ENCODE data around the gene TJP1.
"Not testable (repeated sequence)": the region's sequence is repeated elsewhere in the genome, so short reads cannot be mapped to it uniquely, and the experiment has no call there.

The TJP1 gene

DNA sequence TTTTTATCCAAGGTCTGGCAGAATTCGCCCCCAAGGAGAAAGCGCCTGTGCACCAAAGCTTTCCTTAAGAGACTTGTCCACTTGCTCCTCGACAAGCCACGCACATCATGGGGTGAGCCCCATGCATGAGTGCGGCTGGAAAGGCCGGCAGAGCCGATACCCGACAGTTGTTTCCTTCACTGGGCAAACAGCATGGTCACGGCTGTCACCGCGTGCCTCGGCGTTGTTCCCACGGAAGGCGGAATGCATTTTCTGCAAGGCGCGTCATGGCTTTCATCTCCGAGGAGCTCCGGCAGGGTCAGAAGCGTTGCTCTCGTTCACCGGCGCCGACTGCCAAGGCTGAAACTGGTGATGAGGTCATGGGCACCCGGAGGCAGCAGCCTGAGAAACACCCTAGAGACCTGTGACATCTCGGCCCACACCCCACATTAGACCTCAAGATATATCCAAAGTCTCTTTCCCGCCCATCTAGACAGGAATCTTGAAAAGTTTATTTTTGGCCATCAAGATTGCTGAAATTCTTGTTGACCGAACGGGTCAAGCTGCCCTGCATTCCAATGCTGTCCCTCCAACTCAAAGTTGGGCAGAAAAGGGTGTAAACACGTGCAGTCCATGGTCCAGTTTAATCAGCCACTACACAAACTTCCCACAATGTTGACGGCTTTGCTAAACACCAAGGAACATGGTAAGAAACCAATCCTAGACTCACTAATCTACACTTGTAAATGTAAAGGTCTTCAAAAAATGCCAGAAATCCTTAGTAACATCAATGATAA lies 604 bp upstream of the TJP1 start:
- H3K4me3 ChIP-seq (ENCODE audit: low read depth, low read length), result no peak overlapping the region
- TF ChIP-seq, protein P1, sequence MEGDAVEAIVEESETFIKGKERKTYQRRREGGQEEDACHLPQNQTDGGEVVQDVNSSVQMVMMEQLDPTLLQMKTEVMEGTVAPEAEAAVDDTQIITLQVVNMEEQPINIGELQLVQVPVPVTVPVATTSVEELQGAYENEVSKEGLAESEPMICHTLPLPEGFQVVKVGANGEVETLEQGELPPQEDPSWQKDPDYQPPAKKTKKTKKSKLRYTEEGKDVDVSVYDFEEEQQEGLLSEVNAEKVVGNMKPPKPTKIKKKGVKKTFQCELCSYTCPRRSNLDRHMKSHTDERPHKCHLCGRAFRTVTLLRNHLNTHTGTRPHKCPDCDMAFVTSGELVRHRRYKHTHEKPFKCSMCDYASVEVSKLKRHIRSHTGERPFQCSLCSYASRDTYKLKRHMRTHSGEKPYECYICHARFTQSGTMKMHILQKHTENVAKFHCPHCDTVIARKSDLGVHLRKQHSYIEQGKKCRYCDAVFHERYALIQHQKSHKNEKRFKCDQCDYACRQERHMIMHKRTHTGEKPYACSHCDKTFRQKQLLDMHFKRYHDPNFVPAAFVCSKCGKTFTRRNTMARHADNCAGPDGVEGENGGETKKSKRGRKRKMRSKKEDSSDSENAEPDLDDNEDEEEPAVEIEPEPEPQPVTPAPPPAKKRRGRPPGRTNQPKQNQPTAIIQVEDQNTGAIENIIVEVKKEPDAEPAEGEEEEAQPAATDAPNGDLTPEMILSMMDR (IDR thresholded peaks at IDR 0.05; ENCODE audit: borderline replicate concordance, insufficient read depth, low read depth, low read length), result no peak

DNA sequence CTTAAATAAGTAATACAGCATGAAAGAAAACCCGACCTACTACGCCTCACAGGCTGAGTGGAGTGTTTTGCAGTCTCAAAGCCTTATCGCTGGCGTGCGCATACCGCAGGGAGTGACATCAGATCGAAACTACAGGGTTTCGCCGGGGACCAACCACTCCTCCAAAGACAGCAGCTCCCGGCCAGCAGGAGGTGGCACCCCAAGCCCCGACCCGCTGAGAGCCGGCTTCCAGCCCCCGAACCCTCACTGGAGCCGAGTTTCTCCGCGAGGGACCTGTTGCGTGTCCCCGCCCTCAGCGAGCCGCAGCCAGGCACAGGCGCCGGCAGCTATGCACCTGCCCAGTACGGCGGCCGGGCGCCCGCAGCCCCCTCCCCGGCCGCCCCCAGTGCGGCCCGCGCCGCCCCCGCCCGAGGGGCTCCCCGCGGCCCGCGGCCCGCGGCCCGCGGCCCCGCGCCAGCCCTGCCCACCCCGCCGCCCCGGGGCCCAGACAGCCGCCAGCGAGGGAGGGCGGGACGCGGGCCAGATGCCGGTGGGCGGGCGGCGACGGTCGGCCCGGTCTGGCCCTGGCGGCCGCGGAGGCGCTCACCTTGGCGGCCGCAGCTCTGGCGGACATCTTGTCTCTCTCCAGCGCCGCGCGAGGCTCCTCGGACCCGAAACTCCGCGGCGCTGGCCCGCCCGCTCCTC lies 710 bp downstream of the TJP1 start:
- TF ChIP-seq, protein P1 (IDR thresholded peaks at IDR 0.05; ENCODE audit: borderline replicate concordance, insufficient read depth, low read depth, low read length), result no peak
- no peak overlapping the region for H3K4me3 ChIP-seq (ENCODE audit: low read depth, low read length)

DNA sequence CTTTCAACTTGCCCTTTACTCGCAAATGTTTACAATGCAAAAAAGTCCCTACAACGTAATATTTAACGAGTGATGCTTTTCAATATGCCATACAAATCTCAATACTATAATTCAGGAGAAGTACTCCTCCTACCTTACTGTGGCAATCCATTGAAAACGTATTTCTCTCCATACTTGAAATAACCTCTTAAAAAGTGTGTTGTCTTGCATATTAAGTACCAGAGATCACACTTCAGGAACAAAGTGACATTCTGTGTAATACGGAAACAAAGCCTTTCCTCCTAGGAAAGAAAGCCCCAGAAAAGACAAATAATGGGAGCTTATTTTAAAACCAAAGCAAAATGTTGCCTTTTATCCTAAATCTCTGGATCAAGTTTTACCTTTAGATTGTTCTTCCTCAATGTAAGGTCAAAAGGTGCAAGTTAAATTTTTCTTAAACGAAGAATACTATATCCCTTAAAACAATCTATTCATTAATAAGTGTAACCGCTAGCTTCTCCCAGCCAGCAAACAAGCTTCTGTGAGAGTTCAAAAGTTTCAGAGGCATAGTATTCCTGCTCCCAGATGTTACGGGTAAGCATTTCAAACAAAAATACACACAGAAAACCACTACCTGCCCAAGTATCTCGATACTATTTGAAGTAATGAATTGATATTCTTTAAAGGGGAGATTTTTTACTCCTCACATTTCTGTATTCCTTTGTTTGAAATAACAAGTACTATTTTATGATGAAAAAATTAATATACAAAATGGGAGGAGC lies 1.7 kb downstream of the TJP1 start:
- H3K4me3 ChIP-seq (ENCODE audit: low read depth, low read length), result no peak overlapping the region
- TF ChIP-seq, protein P1 (IDR thresholded peaks at IDR 0.05; ENCODE audit: borderline replicate concordance, insufficient read depth, low read depth, low read length), result no peak

DNA sequence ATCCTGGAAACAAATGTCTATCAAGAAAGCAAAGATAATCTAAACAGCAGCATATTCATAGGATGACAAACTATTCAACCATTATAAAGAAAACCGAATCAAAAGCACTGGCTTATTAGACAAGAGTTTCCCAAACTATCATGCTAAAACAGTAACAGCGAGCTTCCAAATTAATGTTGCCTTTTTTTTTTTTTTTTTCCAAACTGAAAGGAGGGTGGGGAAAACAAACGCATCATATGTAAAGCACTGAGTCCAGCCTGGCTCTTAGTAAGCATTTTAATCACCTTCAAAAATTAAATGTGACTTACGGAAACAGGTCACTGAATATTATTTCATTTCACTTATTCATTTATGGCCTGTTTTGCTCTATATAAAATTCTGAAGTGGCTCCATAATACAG lies 2.3 kb downstream of the TJP1 start:
- TF ChIP-seq, protein P1 (IDR thresholded peaks at IDR 0.05; ENCODE audit: borderline replicate concordance, insufficient read depth, low read depth, low read length), result no peak
- H3K4me3 ChIP-seq (ENCODE audit: low read depth, low read length), result no peak overlapping the region

DNA sequence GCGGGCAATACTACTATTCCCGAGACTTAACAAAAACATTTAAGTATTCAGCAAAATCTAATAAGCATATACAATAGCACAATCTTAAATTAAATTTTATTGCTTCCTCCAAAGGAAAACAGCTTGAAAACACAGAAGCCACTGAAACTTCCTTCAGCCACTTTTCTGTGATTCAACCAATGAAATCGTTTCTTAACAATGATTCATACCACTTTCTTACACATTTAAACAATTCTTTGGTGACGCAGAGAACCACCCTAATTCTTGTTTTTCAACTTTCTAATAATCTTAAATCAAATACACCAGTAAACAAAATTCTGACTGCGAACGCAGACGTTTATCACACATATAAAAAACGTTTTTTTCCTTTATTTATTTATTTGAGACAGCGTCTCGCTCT lies 4.1 kb downstream of the TJP1 start:
- H3K4me3 ChIP-seq (ENCODE audit: low read depth, low read length), result no peak overlapping the region
- TF ChIP-seq, protein P1 (IDR thresholded peaks at IDR 0.05; ENCODE audit: borderline replicate concordance, insufficient read depth, low read depth, low read length), result no peak

DNA sequence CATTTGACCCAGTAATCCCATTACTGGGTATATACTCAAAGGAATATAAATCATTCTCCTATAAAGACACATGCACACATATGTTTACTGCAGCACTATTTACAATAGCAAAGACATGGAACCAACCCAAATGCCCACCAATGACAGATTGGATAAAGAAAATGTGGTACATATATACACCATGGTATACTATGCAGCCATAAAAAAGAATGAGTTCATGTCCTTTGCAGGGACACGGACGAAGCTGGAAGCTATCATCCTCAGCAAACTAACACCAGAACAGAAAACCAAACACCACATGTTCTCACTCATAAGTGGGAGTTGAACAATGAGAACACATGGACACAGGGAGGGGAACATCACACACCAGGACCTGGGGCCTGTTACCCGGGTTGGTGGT lies 4.8 kb downstream of the TJP1 start:
- H3K4me3 ChIP-seq (ENCODE audit: low read depth, low read length), result not testable (repeated sequence)

DNA sequence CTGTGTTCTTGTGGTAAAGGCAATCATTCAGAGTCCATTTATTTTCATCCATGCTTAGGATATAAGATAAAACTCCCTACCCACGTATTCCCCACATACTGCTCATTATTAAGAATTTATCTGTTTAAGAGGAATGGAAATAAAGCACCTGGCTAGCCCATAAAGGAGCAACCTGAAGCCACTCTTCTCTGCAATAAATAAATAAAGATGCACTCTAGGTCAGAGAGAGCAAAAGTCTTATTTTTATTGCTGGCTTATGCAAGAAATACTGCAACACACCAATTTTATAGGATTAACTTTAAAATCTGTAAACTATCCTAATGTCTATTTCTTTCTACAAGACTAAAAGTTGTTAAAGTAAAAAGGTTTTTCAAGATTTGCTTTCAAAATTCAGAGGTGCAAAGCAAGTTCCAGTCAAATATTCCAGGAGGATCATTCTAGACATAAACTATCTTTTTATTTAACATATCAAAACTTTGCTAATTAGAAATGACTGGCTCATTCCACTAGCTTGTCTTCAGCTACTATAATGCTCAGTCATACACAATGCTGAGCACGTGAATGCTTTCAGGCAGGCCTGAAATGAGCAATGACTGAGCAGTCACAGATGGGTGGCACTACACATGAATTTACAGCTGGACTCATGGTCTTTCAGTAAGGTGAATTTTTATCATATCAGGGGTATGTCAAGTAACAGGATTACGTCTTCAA lies 7.1 kb downstream of the TJP1 start:
- TF ChIP-seq, protein P1 (IDR thresholded peaks at IDR 0.05; ENCODE audit: borderline replicate concordance, insufficient read depth, low read depth, low read length), result no peak
- no peak overlapping the region for H3K4me3 ChIP-seq (ENCODE audit: low read depth, low read length)

All from GM12875 (cell line).